IMR-90 (cell line): ENCODE measurements around the gene MOB2. TPM values are rescaled to one million over a fixed set of nuclear protein-coding genes. Genes with fewer than 3 reads are reported as not detected.

Experiments
- ATAC-seq: fragments of 200-7000 bp; cut with Tn5 transposase; 2 replicates; pipeline ENCODE4 v1.9.1; 2020; ENCODE audit warnings: low read depth, mild to moderate bottlenecking, moderate library complexity
- BruUV-seq: library from RNA; stranded (reverse); fragments of 400-500 nt; replicated peaks from 2 replicates; lab custom pipeline; 2021; lab: Mats Ljungman, UMichigan
- CTCF ChIA-PET: fragments of 300-600 bp; formaldehyde crosslinking; extraction: SDS; loops from one replicate; lab custom pipeline; 2021; ENCODE audit warnings: antibody characterized with exemption; lab: Yijun Ruan, JAX
- POLR2A ChIA-PET: fragments of 300-600 bp; sonication (Branson Sonifier 250); formaldehyde crosslinking; loops from one replicate; lab custom pipeline; 2022; ENCODE audit warnings: antibody characterized with exemption; ENCODE audit not compliant: unreplicated experiment; lab: Charles Lee
- DNase-seq: peaks from one replicate; pipeline ENCODE4 v3.0.0; 2013
- H2AFZ ChIP-seq: replicated peaks from 2 replicates; pipeline ENCODE3; 2013; ENCODE audit warnings: low read length, mild to moderate bottlenecking; ENCODE audit not compliant: poor library complexity
- H2AK5ac ChIP-seq: 2 replicates; pipeline ENCODE4 v1.6.1; 2013; ENCODE audit warnings: low read depth, low read length, inconsistent platforms
- H2AK9ac ChIP-seq: replicated peaks from 2 replicates; pipeline ENCODE3; 2013; ENCODE audit warnings: mild to moderate bottlenecking, low read depth, low read length, moderate library complexity; ENCODE audit not compliant: poor library complexity
- H2BK120ac ChIP-seq: 2 replicates; pipeline ENCODE4 v1.6.1; 2013; ENCODE audit warnings: low read depth, low read length, inconsistent platforms
- H2BK15ac ChIP-seq: 3 replicates; pipeline ENCODE4 v1.6.1; 2013; ENCODE audit warnings: low read depth, low read length, inconsistent platforms
- H2BK20ac ChIP-seq: 2 replicates; pipeline ENCODE4 v1.6.1; 2013; ENCODE audit warnings: low read depth, mild to moderate bottlenecking, inconsistent platforms, low read length, moderate library complexity
- H2BK5ac ChIP-seq: 2 replicates; pipeline ENCODE4 v1.6.1; 2013; ENCODE audit warnings: mild to moderate bottlenecking, low read depth, low read length, inconsistent platforms; ENCODE audit not compliant: poor library complexity, severe bottlenecking
- H3K14ac ChIP-seq: replicated peaks from 2 replicates; pipeline ENCODE4 v1.6.1; 2013; ENCODE audit warnings: low read depth, low read length, inconsistent platforms
- H3K18ac ChIP-seq: 2 replicates; pipeline ENCODE4 v1.6.1; 2013; ENCODE audit warnings: low read depth, low read length, control low read depth
- H3K23ac ChIP-seq: 2 replicates; pipeline ENCODE4 v1.6.1; 2013; ENCODE audit warnings: low read depth, low read length, inconsistent platforms
- H3K27ac ChIP-seq: 2 replicates; pipeline ENCODE4 v1.5.1; 2013; ENCODE audit warnings: mild to moderate bottlenecking, control low read depth, low read length; ENCODE audit not compliant: insufficient read depth
- H3K27me3 ChIP-seq: 2 replicates; pipeline ENCODE4 v1.6.1; 2013; ENCODE audit warnings: low read length; ENCODE audit not compliant: control insufficient read depth, insufficient read depth
- H3K36me3 ChIP-seq: 2 replicates; pipeline ENCODE4 v1.6.1; 2013; ENCODE audit warnings: low read length, mixed read lengths; ENCODE audit not compliant: control insufficient read depth, insufficient read depth
- H3K4ac ChIP-seq: 2 replicates; pipeline ENCODE4 v1.6.1; 2013; ENCODE audit warnings: low read depth, low read length, inconsistent platforms
- H3K4me1 ChIP-seq: 2 replicates; pipeline ENCODE4 v1.6.1; 2013; ENCODE audit warnings: low read length, mixed read lengths; ENCODE audit not compliant: control insufficient read depth, insufficient read depth
- H3K4me2 ChIP-seq: 2 replicates; pipeline ENCODE4 v1.6.1; 2013; ENCODE audit warnings: low read depth, mild to moderate bottlenecking, control low read depth, low read length, moderate library complexity
- H3K4me3 ChIP-seq: 2 replicates; pipeline ENCODE4 v1.5.1; 2013; ENCODE audit warnings: low read depth, mild to moderate bottlenecking, control low read depth, low read length, moderate library complexity; ENCODE audit not compliant: insufficient read depth
- H3K56ac ChIP-seq: 2 replicates; pipeline ENCODE4 v1.6.1; 2013; ENCODE audit warnings: low read length, inconsistent platforms; ENCODE audit not compliant: insufficient read depth; ENCODE audit errors: extremely low read depth
- H3K79me1 ChIP-seq, 2 experiments: 2 replicates each; pipeline ENCODE4 v1.6.1; 2013; ENCODE audit warnings: low read length in 2 of 2, inconsistent platforms in 1 of 2, low read depth in 1 of 2
- H3K9ac ChIP-seq: 2 replicates; pipeline ENCODE4 v1.6.1; 2013; ENCODE audit warnings: low read depth, low read length, control low read depth
- H3K9me1 ChIP-seq: 2 replicates; pipeline ENCODE4 v1.6.1; 2013; ENCODE audit warnings: low read length, inconsistent platforms; ENCODE audit not compliant: insufficient read depth
- H3K9me3 ChIP-seq: 2 replicates; pipeline ENCODE4 v1.6.1; 2013; ENCODE audit warnings: low read length; ENCODE audit not compliant: control insufficient read depth, insufficient read depth
- H4K20me1 ChIP-seq: 2 replicates; pipeline ENCODE4 v1.6.1; 2013; ENCODE audit warnings: low read length, inconsistent platforms; ENCODE audit not compliant: insufficient read depth
- H4K5ac ChIP-seq: 2 replicates; pipeline ENCODE4 v1.6.1; 2013; ENCODE audit warnings: mild to moderate bottlenecking, low read depth, low read length, control low read depth
- H4K8ac ChIP-seq, 2 experiments: 2 replicates each; pipeline ENCODE4 v1.6.1; 2013; ENCODE audit warnings: low read depth in 2 of 2, low read length in 2 of 2, control low read depth in 1 of 2, inconsistent platforms in 1 of 2
- H4K91ac ChIP-seq: 2 replicates; pipeline ENCODE4 v1.6.1; 2013; ENCODE audit warnings: low read depth, low read length, inconsistent platforms; ENCODE audit not compliant: insufficient read depth
- ELK1 ChIP-seq: fragments of 150-350 bp; IDR thresholded peaks from 2 replicates; pipeline ENCODE4 v1.6.1; 2016; ENCODE audit warnings: low read depth, mild to moderate bottlenecking, low read length, moderate library complexity, borderline replicate concordance
- FOS ChIP-seq: fragments of 150-350 bp; IDR thresholded peaks from 2 replicates; pipeline ENCODE4 v1.6.1; 2016; ENCODE audit warnings: low read depth, low read length
- MAZ ChIP-seq: IDR thresholded peaks from 2 replicates; pipeline ENCODE4 v1.6.1; 2012; ENCODE audit warnings: low read depth, mild to moderate bottlenecking, low read length, improper control_type of control experiment, moderate library complexity, borderline replicate concordance
- MXI1 ChIP-seq: IDR thresholded peaks from 2 replicates; pipeline ENCODE4 v1.6.1; 2012; ENCODE audit warnings: low read depth, mild to moderate bottlenecking, low read length, moderate library complexity, borderline replicate concordance
- RFX5 ChIP-seq: IDR thresholded peaks from 2 replicates; pipeline ENCODE4 v1.8.0; 2012; ENCODE audit warnings: low read depth, mild to moderate bottlenecking, low read length, moderate library complexity
- WGBS, 2 experiments: methylation state at CpG; one replicate each; pipeline versions ENCODE4 v1.1.5 to v1.1.7; 2013; ENCODE audit warnings: missing lambda C conversion rate in 2 of 2; ENCODE audit not compliant: insufficient read length in 1 of 2; ENCODE audit errors: extremely low coverage in 2 of 2; 5-methylcytosine and 5-hydroxymethylcytosine counted together
- dilution Hi-C: fragments of 300-500 bp; cut with HindIII; formaldehyde crosslinking; loops from one replicate; pipeline ENCODE4 v1.14.3; 2018; ENCODE audit warnings: low sequenced_read_pairs; ENCODE audit not compliant: unreplicated experiment
- in situ Hi-C: fragments of 300-500 bp; cut with MboI; formaldehyde crosslinking; loops from 3 replicates; pipeline ENCODE4 v1.14.3; 2019; ENCODE audit warnings: low sequenced_read_pairs, inconsistent platforms, mixed read lengths
- intact Hi-C: fragments of 100-400 bp; cut with micrococcal nuclease; formaldehyde crosslinking; loops from 2 replicates; pipeline ENCODE4 v1.10.0; 2022
- polyA plus RNA-seq, 3 experiments: library from polyadenylated mRNA; depleted of rRNA; stranded (reverse); fragments of >200 nt; gene quantifications; 2 replicates each; pipeline ENCODE4 v1.2.3, GENCODE V29; 2012; ENCODE audit warnings: low replicate concordance in 1 of 3
- total RNA-seq: library from RNA; depleted of rRNA; stranded (reverse); fragments of >200 nt; gene quantifications from 2 replicates; pipeline ENCODE4 v1.2.3, GENCODE V29; 2012

Gene MOB2
- total and polyA plus RNA-seq, 2 of the 4 experiments (the other 2 are of a cell fraction) = 23.7 to 36.2 TPM

DNA sequence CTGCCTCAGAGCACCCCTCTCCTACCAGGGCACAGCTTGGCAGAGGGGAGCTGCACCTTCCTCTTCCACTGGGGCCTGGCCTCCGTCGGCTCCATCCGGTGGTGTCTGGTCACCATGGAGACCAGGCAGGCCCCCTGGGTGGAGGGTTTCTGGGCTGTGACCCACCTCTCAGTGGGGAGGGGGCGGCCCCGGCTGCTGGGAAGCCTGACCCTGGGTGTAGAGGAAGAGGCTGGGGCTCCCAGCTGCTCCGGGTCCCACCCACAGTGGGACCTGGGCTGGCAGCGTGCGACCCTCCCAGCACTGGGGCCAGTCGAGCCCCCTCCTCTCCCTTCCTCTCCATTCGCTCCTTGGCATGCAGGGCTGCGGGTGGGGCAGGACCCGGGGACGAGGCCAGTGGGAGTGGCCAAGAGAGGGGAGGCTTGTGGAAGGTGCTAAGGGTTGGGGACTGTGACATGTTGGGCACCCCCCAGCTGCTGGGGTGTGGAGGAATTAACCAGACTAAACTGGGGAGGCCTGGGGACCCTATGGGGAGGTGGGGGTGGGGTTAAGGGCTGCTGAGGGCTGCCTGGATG, 50.0 kb downstream of the MOB2 start:
- POLR2A ChIA-PET = no interaction called here
- CTCF ChIA-PET = no interaction called here
- H3K14ac ChIP-seq = no peak overlapping the region
- no peaks in the 10 kb centered on the region for H4K20me1 ChIP-seq
- H3K9me1 ChIP-seq = no peaks in the 10 kb centered on the region
- H3K9ac ChIP-seq = no peak overlapping the region
- no peak overlapping the region for H2BK20ac ChIP-seq
- no peak overlapping the region for H4K5ac ChIP-seq
- peaks cover 8% of the 10 kb centered on the region for H3K27me3 ChIP-seq
- no peaks in the 10 kb centered on the region for H3K9me3 ChIP-seq
- H3K23ac ChIP-seq = no peak overlapping the region
- H4K8ac ChIP-seq = no peak overlapping the region
- no peak overlapping the region for H3K27ac ChIP-seq
- H3K36me3 ChIP-seq = no peaks in the 10 kb centered on the region
- in situ Hi-C loops (no loop called here), dilution Hi-C loops (no loop called here), intact Hi-C loops (no loop called here)
- TF ChIP-seq MAZ (no peak), RFX5 (no peak), ELK1 (no peak), FOS (no peak), MXI1 (no peak)
- no TSS peak for BruUV-seq
- no peak overlapping the region for H4K91ac ChIP-seq
- ATAC-seq (no peak), DNase-seq (no peak)
- H3K4me3 ChIP-seq = no peak overlapping the region
- no peaks in the 10 kb centered on the region for H3K79me1 ChIP-seq
- peaks cover 1% of the 10 kb centered on the region; the same call in 1 of the 2 replicates for H3K4me1 ChIP-seq
- no peak overlapping the region for H3K18ac ChIP-seq
- H2AK9ac ChIP-seq = no peak overlapping the region
- no peak overlapping the region for H2AFZ ChIP-seq
- no peak overlapping the region for H2BK15ac ChIP-seq
- no peak overlapping the region for H3K4ac ChIP-seq
- H2BK120ac ChIP-seq = no peak overlapping the region
- H3K4me2 ChIP-seq = no peak overlapping the region
- no peak overlapping the region for H2BK5ac ChIP-seq
- no peak overlapping the region for H2AK5ac ChIP-seq
- WGBS, 2 experiments = no CpG with 5 or more reads among the region's 13 CpGs
- H3K56ac ChIP-seq = no peak overlapping the region
